Suprapubic skin (tissue), 4 donors: Measurements from ENCODE around the gene FEV. TPM values are rescaled to one million over a fixed set of nuclear protein-coding genes. Genes with fewer than 3 reads are reported as not detected.

Experiments
- total RNA-seq, 4 donors: library from RNA; depleted of rRNA; stranded (reverse); fragments of >200 nt; gene quantifications; one replicate each; pipeline ENCODE4 v1.1.0, GENCODE V29; 2016

The FEV gene
- total RNA-seq, 4 donors from 2014 or later, result not detected

Other genes with a start within 250 kb of the FEV start
- 10 to 100 TPM; 17.4 to 30.7 (median 21.8) TPM for gene CYP27A1, start 203.0 kb downstream of the FEV start, total RNA-seq
- under 1 TPM in 1 of 4 donors, not detected in 3; 0.26 TPM for gene PRKAG3, start 153.4 kb downstream of the FEV start, total RNA-seq
- gene WNT6, start 125.4 kb downstream of the FEV start, total RNA-seq, result 1 to 10 TPM; 1.4 to 3.7 (median 2.3) TPM
- gene WNT10A, start 104.3 kb downstream of the FEV start, total RNA-seq, result 10 to 100 TPM; 14.3 to 20.7 (median 16.3) TPM
- gene CDK5R2, start 25.5 kb downstream of the FEV start, total RNA-seq, result not detected
- gene CRYBA2, start 8.2 kb upstream of the FEV start, total RNA-seq, result not detected
- gene CFAP65, start 56.3 kb upstream of the FEV start, total RNA-seq, result not detected
- gene IHH, start 75.7 kb upstream of the FEV start, total RNA-seq, result under 1 TPM in 2 of 4 donors, not detected in 2; 0.23 to 0.30 TPM
- 10 to 100 TPM; 15.7 to 19.2 (median 18.3) TPM for gene NHEJ1, start 175.6 kb upstream of the FEV start, total RNA-seq
- gene SLC23A3, start 184.8 kb upstream of the FEV start, total RNA-seq, result 10 to 100 TPM in 1 of 4 donors, 1 to 10 TPM in 3; 2.4 to 12.6 (median 3.2) TPM
- 10 to 100 TPM; 44.9 to 70.3 (median 53.0) TPM for gene CNPPD1, start 191.7 kb upstream of the FEV start, total RNA-seq
- gene RETREG2, start 193.1 kb upstream of the FEV start, total RNA-seq, result 100 to 1,000 TPM in 2 of 4 donors, 10 to 100 TPM in 2; 61.0 to 106 (median 91.9) TPM
- gene ZFAND2B, start 221.6 kb upstream of the FEV start, total RNA-seq, result 10 to 100 TPM; 48.1 to 84.7 (median 64.4) TPM
- gene ABCB6, start 233.8 kb upstream of the FEV start, total RNA-seq, result 10 to 100 TPM; 16.3 to 24.0 (median 20.7) TPM
- gene ATG9A, start 244.5 kb upstream of the FEV start, total RNA-seq, result 10 to 100 TPM; 60.3 to 83.9 (median 64.6) TPM
- gene ANKZF1, start 244.6 kb upstream of the FEV start, total RNA-seq, result 100 to 1,000 TPM in 1 of 4 donors, 10 to 100 TPM in 3; 38.6 to 252 (median 61.7) TPM